Endothelial cell of umbilical vein (primary cell): ENCODE measurements around the gene CACNA1C. TPM values are rescaled to one million over a fixed set of nuclear protein-coding genes. Genes with fewer than 3 reads are reported as not detected.

Experiments
- BruUV-seq: library from RNA; stranded (reverse); fragments of 400-500 nt; replicated peaks from 2 replicates; lab custom pipeline; 2021; lab: Mats Ljungman, UMichigan
- CTCF ChIA-PET: fragments of 300-600, 350-600 bp; sonication (Branson Sonifier 250); formaldehyde crosslinking; loops from one replicate; lab custom pipeline; 2021; ENCODE audit warnings: antibody characterized with exemption, inconsistent platforms; lab: Charles Lee
- POLR2A ChIA-PET: fragments of 300-600, 350-600 bp; sonication (Branson Sonifier 250); formaldehyde crosslinking; loops from one replicate; lab custom pipeline; 2021; ENCODE audit warnings: antibody characterized with exemption, inconsistent platforms; lab: Charles Lee
- DNase-seq: peaks from one replicate; pipeline ENCODE4 v3.0.0-alpha.2; 2011; ENCODE audit warnings: low read depth, low spot score
- FAIRE-seq: peaks from 2 replicates; lab custom pipeline; 2011; peaks lifted over from hg19 to GRCh38; lab: Jason Lieb, UNC
- H2AFZ ChIP-seq: 2 replicates; pipeline ENCODE4 v1.6.0; 2012; ENCODE audit warnings: low read depth, low read length, control low read depth, inconsistent platforms
- H3K27ac ChIP-seq: 2 replicates; pipeline ENCODE4 v1.5.1; 2011; ENCODE audit warnings: low read depth, mild to moderate bottlenecking, control low read depth, low read length, moderate library complexity; ENCODE audit not compliant: insufficient read depth
- H3K27me3 ChIP-seq, 2 experiments: 2 replicates each; pipeline versions ENCODE4 v1.6.0 to v1.6.1; 2011; ENCODE audit warnings: low read length in 2 of 2, mixed read lengths in 1 of 2; ENCODE audit not compliant: control insufficient read depth in 2 of 2, insufficient read depth in 2 of 2
- H3K36me3 ChIP-seq, 2 experiments: 2 replicates in 1 of 2; 3 replicates in 1 of 2; pipeline ENCODE4 v1.5.1; 2011; ENCODE audit warnings: low read length in 2 of 2, mild to moderate bottlenecking in 1 of 2, moderate library complexity in 1 of 2; ENCODE audit not compliant: control insufficient read depth in 2 of 2, insufficient read depth in 2 of 2; ENCODE audit errors: extremely low read depth in 1 of 2
- H3K4me1 ChIP-seq: 3 replicates; pipeline ENCODE4 v1.5.1; 2011; ENCODE audit warnings: mild to moderate bottlenecking, low read length; ENCODE audit not compliant: control insufficient read depth, insufficient read depth; ENCODE audit errors: extremely low read depth
- H3K4me2 ChIP-seq: 2 replicates; pipeline ENCODE4 v1.6.1; 2011; ENCODE audit warnings: low read length, control low read depth, mixed read lengths; ENCODE audit not compliant: insufficient read depth
- H3K4me3 ChIP-seq, 3 experiments: fragments of 200-600 bp in 1 of 3; sonication (generic), shearing (Covaris generic) in 1 of 3; replicated peaks in 1 of 3; 2 replicates each; pipeline ENCODE4 v1.5.1; 2011 to 2016; ENCODE audit warnings: control low read depth in 3 of 3, low read length in 3 of 3, mild to moderate bottlenecking in 2 of 3, inconsistent platforms in 1 of 3, low read depth in 1 of 3, moderate library complexity in 1 of 3; ENCODE audit not compliant: insufficient read depth in 1 of 3
- H3K79me2 ChIP-seq: 2 replicates; pipeline ENCODE4 v1.6.0; 2012; ENCODE audit warnings: low read length, inconsistent platforms; ENCODE audit not compliant: control insufficient read depth, insufficient read depth
- H3K9ac ChIP-seq: replicated peaks from 2 replicates; pipeline ENCODE3; 2011; ENCODE audit warnings: low read length, control low read depth; ENCODE audit not compliant: insufficient read depth; ENCODE audit errors: extremely low read depth
- H3K9me1 ChIP-seq: replicated peaks from 3 replicates; pipeline ENCODE4 v1.6.0; 2011; ENCODE audit warnings: mild to moderate bottlenecking, low read length; ENCODE audit not compliant: control insufficient read depth, insufficient read depth; ENCODE audit errors: extremely low read depth
- H3K9me3 ChIP-seq: replicated peaks from 2 replicates; pipeline ENCODE4 v1.5.1; 2012; ENCODE audit warnings: low read length, inconsistent platforms; ENCODE audit not compliant: control insufficient read depth, insufficient read depth
- H4K20me1 ChIP-seq: replicated peaks from 2 replicates; pipeline ENCODE3; 2011; ENCODE audit warnings: mild to moderate bottlenecking, low read length; ENCODE audit not compliant: control insufficient read depth, insufficient read depth; ENCODE audit errors: extremely low read depth
- CTCF ChIP-seq, 2 donors: IDR thresholded peaks; 1 replicate in 1 of 2; 2 replicates in 1 of 2; pipeline ENCODE4 v1.5.1; 2011; ENCODE audit warnings: low read length in 2 of 2, mild to moderate bottlenecking in 2 of 2, moderate library complexity in 2 of 2, control low read depth in 1 of 2, inconsistent platforms in 1 of 2, low read depth in 1 of 2; ENCODE audit not compliant: insufficient read depth in 1 of 2; ENCODE audit errors: extremely low read depth in 1 of 2
- EZH2 ChIP-seq: IDR thresholded peaks from 2 replicates; pipeline ENCODE4 v1.6.1; 2012; ENCODE audit warnings: borderline replicate concordance, low read depth, mild to moderate bottlenecking, moderate library complexity, low read length, inconsistent platforms; ENCODE audit not compliant: severe bottlenecking
- FOS ChIP-seq: IDR thresholded peaks from 2 replicates; pipeline ENCODE4 v1.6.1; 2011; ENCODE audit warnings: mild to moderate bottlenecking, low read length, moderate library complexity, borderline replicate concordance; ENCODE audit not compliant: insufficient read depth
- GATA2 ChIP-seq: IDR thresholded peaks from 2 replicates; pipeline ENCODE4 v1.7.0; 2011; ENCODE audit warnings: low read depth, mild to moderate bottlenecking, moderate library complexity, mixed read lengths, low read length; ENCODE audit not compliant: insufficient read length, insufficient read depth
- JUN ChIP-seq: IDR thresholded peaks from 2 replicates; pipeline ENCODE4 v1.6.1; 2011; ENCODE audit warnings: borderline replicate concordance, low read depth; ENCODE audit not compliant: insufficient read length, insufficient read depth
- MAX ChIP-seq: IDR thresholded peaks from 2 replicates; pipeline ENCODE4 v1.6.1; 2011; ENCODE audit not compliant: insufficient read depth, insufficient read length
- MYC ChIP-seq: IDR thresholded peaks from one replicate; pipeline ENCODE4 v1.6.1; 2011; ENCODE audit warnings: mild to moderate bottlenecking, low read depth, low read length
- POLR2A ChIP-seq: IDR thresholded peaks from 2 replicates; pipeline ENCODE4 v1.6.1; 2012; ENCODE audit warnings: low read depth, mild to moderate bottlenecking, control low read depth, low read length
- POLR2AphosphoS5 ChIP-seq: IDR thresholded peaks from 2 replicates; pipeline ENCODE4 v1.6.1; 2012; ENCODE audit warnings: low read depth, mild to moderate bottlenecking, control low read depth, low read length, moderate library complexity; ENCODE audit not compliant: insufficient read depth
- dilution Hi-C: fragments of 300-500 bp; cut with MboI; formaldehyde crosslinking; loops from one replicate; pipeline ENCODE4 v1.15.0; 2019; ENCODE audit warnings: low sequenced_read_pairs; ENCODE audit not compliant: extremely low pct_ligation_motif_present
- intact Hi-C: fragments of 100-400 bp; cut with micrococcal nuclease; formaldehyde crosslinking; loops from one replicate; pipeline ENCODE4 v1.10.0; 2022
- polyA plus RNA-seq, 4 experiments: library from polyadenylated mRNA; depleted of rRNA in 3 of 4; stranded (reverse) in 3 of 4; unstranded in 1 of 4; fragments of >200 nt; gene quantifications; 2 replicates each; pipeline versions ENCODE4 v1.2.1 to v1.2.3, GENCODE V29; 2011 to 2012; ENCODE audit warnings: missing spikeins in 1 of 4
- total RNA-seq: library from RNA; stranded (reverse); gene quantifications from 2 replicates; pipeline ENCODE4 v1.2.3, GENCODE V29; 2021

The CACNA1C gene
- total and polyA plus RNA-seq, 2 donors (not counting 3 experiments of a cell fraction or from before 2014, with no cell fraction given), result not detected

- H4K20me1 ChIP-seq, result no peaks in the 10 kb centered on the region
- H3K27ac ChIP-seq, result no peak overlapping the region
- H3K4me2 ChIP-seq, result no peak overlapping the region
- H3K9me1 ChIP-seq, result no peaks in the 10 kb centered on the region
- no peak for DNase-seq
- H3K9me3 ChIP-seq, result no peaks in the 10 kb centered on the region
- no TSS peak for BruUV-seq
- no peak overlapping the region for H2AFZ ChIP-seq
- no peaks in the 10 kb centered on the region for H3K36me3 ChIP-seq
- no peaks in the 10 kb centered on the region for H3K4me1 ChIP-seq
- dilution Hi-C loops, result no loop called here
- intact Hi-C loops, result no loop called here
- no peak for FAIRE-seq
- POLR2A ChIA-PET, result no interaction called here
- no peaks in the 10 kb centered on the region for H3K79me2 ChIP-seq
- H3K4me3 ChIP-seq, result no peak overlapping the region
- H3K27me3 ChIP-seq, result no peaks in the 10 kb centered on the region
- TF ChIP-seq CTCF (IDR thresholded peaks at IDR 0.05; ENCODE audit: extremely low read depth in 1 of 2, insufficient read depth in 1 of 2, low read depth in 1 of 2, low read length in 2 of 2), result no peak
- no peak for TF ChIP-seq EZH2
- TF ChIP-seq GATA2, result no peak
- no peak for TF ChIP-seq JUN
- no peak for TF ChIP-seq MYC
- TF ChIP-seq POLR2AphosphoS5, result no peak
- TF ChIP-seq POLR2A, result no peak
- no peak for TF ChIP-seq FOS
- TF ChIP-seq MAX, result no peak
- CTCF ChIA-PET, result no interaction called here
- H3K9ac ChIP-seq, result no peak overlapping the region
These were observed 183.9 kb downstream of the CACNA1C start for GRCh38 chr12:2236506-2237294.
